NCI-H1092 treated with DMSO at 0.1 percent for 48 hours (cell line): ENCODE measurements around the gene REN.

Experiments used
- DNase-seq: peaks from one replicate; lab custom pipeline; 2025; lab: John Stamatoyannopoulos, UW

The REN gene

DNA sequence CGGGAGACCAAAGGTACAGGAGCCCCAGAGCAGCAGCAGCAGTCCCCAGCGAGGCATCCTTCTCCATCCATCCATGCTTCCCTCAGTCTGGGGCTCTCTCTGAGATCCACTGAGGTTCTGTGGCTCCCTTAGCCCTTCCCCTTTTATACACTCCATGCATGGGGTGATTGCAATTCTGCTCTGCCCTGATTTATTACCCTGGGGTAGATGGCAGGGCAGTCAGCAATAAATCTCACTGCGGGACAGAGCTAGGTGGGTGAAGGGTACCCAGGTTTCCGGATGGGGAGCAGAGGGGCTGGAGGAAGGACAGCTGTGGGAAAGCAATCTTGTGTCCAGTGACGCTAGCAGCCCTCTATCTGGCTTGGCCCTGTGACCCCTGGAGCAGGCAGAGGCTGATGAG, at the start of gene REN:
Gene REN, minus strand, starts transcription at position 119 of the 400 bp plus-strand sequence. Its CDS starts 44 bp downstream, at position 75.
- no peak for DNase-seq

DNA sequence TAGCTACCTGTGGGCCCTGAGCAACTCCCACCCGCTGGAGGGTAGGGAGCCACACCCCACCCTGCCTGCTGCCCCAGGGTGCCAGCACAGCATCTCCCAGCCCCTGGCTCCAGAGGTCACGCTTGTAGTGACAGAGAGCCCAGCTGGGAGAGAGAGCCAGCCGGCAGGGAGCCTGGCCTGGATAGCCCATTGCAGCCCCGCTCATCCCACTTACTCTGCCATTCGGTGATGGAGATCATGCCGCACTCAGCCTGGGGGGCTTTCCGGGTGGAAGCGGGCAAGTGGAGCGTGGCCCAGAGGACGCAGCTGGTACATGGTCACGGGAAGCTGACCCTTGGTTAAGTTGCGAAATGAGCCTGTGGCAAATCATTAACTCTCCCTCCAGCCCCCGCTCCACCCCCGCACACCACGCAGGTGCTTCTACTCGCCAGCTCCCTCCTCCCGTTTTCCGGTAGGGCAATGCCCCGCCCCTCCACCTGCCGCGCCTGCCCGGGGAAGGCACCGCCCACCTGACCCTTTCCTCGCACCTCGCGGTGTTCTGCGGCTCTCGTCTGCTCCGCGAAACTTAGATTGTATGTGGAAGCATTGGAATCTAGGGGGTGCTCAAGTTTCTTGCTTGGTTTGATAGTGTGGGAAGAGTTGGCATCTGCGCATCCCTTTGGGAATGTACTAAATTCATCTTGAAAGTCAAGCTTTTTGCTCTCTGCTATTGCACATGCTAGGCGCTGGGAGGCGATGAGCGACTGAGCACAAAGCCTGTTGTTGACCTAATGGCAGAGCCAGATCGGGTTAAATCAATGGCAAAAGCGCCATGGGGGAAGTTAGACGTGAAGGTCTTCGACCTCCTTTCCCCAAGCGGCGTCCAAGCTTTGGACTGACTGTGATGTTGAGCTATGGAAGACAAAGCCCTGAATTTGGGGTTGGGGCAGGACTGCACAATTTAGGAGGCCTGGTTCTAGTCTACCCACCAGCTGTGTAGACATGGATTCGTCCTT, 47.8 kb upstream of the REN start, which contains the start of gene GOLT1A:
Gene GOLT1A, minus strand, starts transcription at position 321 of the 995 bp plus-strand sequence. Its CDS starts 82 bp downstream, at position 239.
- DNase-seq = peak; percentile 79

DNA sequence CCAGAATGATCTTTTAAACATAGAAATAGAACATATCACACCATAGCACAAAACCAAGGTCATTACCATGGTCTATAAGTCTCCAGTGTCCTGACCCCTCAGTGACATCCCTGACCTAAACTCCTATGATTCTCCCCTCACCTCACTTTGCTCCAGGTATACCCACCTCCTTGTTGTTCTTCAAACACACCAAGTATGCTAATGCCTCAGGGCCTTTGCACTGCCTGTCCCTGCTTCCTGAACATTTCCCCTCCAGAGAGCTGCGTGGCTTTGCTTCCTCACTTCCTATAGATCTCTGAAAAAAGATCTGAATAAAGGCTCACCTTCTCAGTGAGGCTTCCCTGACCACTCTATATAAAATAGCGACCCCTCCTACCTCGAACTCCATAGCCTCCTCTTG, 46.6 kb upstream of the REN start:
- DNase-seq = no peak

DNA sequence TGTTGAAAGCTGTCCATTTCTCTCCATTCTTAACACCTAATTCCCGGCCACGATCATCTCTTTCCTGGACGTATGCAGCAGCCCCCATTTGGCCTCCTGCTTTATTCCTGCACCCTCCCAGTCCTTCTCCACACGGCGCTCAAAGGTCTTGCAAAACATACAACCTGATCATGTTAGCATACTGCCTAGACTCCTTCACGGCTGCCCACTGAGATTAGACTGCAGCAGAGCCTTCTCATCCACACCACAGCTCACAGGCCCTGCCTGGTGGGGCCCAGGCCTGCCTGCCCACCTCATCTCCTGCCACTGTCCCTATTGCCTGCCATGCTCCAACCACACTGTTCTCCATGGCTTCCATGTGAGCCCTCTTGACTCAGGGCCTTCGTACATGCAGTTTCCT, 44.9 kb upstream of the REN start:
- DNase-seq = no peak

DNA sequence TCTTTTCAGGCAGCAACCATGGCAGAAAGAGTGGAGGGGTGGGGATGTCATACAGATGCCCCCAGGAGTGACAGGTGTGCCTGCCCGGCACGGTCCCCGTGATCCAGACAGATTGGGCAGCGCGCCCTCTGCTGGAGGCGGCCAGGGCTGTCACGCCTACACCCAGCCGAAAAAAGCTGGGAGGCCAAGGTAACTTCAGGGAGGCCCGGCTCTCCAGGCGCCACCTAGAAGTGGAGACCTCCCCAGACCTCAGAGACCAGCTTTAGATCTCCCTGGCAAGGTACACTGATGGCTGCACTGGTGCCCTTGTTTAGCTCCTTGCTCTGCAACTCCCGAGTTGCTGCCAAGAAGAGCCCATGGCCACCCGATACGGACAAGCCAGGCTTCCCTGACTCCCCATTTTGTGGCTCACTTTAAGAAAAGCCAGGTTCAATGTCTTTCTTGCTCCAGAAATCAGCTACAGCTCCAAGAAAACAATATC, 41.0 kb upstream of the REN start:
- peak; percentile 48 for DNase-seq

DNA sequence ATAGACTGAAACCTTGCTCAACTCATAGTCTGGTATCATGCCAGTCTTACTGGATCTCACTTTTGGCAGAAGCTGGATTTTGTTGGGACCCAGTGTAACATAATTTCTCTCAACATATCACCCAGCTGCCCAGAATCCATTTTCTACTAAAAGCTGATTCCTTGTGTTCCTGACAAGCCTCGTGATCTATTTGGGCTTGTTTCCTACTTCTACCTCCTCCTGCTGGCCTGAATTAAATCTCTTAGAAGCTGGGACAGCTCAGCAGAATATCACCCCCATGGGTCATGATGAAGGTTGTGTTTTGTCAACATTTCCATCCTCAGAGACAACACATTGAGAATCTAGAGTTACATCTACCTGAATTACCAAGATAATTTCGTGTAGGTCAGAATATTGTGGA, 40.0 kb upstream of the REN start:
- DNase-seq = no peak

DNA sequence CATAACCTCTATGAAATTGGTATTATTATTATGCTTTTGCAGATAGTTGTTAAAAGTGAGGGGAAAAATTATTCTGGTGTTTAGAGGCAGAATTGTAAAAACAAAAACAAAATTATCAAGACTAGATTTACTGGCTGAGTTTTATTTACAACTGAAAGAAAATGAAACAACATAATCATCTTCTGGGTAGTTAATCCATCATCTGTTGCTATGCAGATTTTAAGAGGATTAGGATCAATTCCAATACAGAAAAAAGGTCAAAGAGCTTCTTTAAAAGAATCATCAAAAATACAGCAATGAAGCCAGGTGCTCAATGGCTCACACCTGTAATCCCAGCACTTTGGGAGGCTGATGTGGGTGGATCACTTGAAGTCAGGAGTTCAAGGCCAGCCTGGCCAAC, 39.3 kb upstream of the REN start:
- DNase-seq = no peak

DNA sequence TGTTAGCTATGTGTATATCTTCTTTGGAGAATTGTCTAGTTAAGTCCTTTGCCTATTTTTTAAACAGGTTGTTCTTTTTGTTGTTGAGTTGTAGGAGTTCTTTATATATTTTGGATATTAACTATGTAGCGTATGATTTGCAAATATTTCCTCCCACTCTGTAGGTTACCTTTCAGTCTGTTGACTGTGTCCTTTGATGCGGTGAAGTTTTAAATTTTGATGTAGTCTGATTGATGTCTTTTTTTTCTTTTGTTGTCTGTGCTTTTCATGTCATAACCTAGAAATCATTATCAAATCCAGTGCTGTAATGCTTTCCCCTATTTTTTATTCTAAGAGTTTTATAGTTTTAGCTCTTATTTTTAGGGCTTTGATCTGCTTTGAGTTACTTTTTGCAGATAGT, 38.8 kb upstream of the REN start:
- DNase-seq = no peak

DNA sequence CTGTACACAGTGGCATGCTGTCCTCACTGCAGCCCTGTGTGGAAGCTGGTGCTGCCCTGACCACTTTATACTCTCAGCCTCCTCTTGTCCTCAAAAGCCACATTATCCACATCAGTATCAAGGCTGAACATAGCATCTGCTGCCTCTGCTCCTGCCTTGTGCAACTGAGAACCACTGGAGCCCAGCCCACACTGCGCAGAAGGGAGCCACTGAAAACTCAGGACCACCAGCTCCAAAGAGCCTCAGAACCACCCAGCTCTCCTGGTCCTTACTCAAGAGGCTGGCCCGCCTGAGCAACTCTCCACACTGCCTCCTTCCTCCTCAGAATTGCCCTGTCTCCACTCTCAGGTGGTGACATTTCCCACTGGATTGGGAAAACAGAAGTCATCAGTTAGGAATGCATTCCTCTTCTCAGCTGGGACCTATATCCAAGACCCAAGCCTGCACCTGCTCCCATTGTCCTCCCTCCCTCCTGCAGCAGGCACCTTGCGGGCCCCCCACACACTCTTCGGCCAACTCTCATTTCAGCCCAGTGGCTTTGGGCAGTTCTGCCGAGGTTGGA, 37.1 kb upstream of the REN start:
- DNase-seq = no peak

DNA sequence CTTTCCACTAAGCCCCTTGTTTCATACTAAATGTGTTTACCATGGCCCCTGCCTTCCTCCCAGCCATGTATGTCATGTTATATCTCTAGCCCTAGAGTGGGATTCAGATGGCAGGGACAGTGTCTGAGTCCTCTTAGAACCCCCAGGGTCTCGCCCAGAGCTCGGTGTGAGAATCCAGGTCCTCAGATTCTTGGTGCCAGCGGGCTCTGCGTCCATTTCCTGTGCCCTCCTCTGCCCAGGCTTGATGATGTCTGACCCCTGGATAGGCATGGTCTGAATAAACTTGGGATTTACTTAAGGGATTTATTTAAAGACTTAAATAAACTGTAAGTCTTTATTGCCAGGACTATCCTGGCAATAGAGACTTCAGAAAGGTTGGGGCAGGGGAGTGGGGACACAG, 36.3 kb upstream of the REN start:
- no peak for DNase-seq

DNA sequence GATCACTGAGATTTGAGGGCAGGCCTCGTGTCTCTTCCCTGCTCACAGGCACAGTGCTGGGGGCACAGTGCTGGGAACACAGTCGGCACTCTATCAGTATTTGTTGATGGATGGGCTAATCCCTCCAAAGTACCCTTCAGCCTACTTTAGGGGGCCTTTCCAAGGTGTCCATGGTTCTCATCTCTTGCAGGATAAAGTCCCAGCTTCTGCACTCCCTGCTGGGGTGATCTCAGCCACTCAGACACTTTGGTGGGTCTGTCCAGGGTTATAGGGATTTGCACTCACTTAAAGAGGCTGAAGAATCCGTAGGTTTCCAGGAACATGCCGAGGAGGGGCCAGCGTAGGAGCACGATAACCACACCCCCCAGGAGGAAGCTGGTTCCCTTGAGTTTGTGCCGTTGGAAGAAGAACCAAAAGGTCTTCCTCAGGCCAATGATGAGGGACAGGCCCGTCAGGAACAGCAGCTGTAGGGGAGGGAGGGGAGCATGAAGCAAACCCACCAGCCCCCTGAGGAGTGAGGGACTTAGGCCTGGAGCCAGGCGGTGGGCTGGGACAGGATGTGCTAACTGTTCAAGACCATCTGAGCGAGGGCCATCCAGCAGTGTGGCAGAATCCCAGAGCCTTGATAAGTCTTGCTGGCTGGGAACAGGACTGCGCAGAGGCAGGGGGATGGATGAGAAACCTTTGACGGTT, 35.4 kb upstream of the REN start:
- DNase-seq = no peak

DNA sequence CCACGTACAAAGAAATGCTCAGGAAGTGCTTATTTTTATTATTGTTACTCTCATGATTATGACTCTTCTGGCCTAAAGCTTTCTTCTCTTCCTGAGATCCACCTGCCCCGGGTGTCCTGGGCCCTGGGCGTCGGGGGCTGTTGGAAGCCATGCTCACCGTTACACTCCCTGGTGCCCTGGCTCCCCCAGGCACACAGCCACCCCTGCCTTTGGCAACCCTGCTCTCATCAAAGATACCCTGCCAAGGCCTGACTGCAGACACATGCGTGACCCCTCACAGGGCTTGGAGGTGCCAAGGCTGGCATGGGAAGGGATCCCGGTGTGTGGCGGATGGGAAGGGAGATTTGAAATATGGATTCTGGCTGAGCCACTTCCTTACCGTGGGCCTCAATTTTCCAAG, 33.4 kb upstream of the REN start:
- DNase-seq = no peak

DNA sequence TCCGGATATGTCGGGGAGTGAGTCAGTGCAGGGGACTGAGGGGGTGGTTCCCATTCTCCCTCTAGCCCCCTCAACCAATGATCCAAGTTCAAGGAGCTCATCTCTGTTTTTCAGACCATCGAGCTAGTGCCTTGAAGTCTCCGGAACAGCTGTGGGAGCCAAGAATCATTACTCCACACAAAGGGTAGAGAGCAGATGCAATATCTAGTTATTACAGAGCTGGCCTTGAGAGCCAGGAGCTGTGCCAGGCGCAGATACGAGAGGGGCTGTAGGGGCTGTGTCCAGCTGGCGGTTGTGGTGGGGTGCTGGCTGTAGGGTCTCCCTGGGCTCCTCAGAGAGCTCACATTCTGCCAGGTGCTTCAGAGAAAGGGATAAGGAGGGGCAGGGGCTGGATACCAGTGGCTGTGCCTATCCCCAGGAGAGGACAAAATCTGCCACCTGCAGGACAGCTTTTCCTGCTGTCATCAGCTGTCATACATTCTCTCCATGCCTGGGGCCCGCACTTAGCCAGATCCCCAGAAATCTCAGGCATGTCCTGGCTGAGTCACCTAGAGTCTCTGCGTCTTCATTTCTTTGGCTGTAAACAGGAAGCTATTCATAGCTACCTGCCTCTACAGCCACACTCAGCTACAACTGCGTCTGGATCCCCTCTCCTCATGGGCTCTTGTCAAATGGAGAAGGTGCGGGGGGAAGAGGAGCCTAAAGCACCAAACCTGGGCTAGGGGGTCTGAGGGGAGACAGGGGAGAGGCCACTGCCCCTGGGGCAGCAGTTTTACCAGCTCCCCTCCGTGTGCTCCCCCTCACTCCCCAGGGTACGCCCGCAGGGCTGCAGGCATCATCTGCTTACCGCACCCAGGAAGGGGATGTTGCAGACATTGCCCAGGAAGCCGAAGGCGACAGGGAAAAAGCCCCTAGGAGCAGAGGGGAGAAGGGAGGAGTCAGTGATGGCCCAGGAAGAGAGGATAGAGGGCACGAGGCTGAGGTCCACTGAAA, 32.5 kb upstream of the REN start:
- peak; percentile 70 for DNase-seq

DNA sequence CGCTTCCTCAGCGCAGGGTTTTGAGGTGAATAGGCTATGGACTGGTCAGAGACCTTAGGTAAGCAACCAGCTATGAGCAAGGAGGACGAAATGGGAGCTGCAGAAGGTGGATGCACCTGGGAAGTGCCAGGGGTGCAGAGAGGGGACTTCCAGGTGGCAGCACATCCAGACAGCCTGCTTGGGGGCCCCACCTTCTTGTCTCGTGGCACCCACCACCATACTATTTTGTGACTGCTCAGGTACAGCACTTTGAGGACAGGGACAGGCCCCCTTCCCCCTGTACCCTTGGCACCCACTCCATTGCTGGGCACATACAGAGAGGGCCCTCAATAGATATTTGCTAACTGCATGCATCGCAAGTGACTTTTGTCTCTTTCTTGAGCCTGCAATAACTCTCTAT, 30.9 kb upstream of the REN start:
- no peak for DNase-seq

DNA sequence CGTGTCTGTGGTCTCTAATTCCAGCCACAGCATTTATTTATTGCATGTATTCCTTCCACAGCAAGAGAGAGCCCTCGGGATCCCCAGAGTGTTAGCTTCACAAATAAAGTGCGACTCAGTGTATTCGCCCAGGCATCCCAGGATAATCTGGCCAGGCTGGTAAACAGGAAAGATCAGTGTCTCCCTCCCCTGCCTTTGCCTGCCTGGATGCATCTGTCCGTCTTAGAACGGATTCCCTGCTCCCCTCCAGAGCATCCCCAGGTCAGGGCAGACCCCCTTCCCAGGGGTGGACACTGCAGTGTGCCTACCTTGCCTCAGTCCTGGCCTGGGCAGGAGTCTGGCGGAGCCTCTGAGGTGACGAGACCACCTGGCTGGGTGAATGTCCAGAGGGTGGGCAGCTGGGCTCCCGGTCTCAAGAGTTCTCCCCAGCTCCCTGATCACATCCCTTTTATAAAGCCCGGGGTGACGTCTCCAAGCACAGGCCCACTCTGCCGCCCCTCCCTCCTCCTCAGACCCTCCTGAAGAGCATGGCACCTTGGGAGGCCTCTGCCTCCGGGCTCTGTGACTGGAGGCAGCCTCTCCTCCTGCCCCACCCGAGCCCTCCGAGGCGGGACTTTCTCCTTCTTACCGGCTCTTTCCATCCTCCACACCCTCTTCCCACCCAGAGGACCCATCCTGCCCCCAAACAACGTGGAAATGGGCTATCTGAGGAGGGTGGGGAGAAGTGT, 30.1 kb upstream of the REN start, which contains the start of gene KISS1:
Gene KISS1, minus strand, starts transcription at position 424 of the 728 bp plus-strand sequence. CDS start 3,615 bp downstream, outside the sequence.
- DNase-seq = no peak

DNA sequence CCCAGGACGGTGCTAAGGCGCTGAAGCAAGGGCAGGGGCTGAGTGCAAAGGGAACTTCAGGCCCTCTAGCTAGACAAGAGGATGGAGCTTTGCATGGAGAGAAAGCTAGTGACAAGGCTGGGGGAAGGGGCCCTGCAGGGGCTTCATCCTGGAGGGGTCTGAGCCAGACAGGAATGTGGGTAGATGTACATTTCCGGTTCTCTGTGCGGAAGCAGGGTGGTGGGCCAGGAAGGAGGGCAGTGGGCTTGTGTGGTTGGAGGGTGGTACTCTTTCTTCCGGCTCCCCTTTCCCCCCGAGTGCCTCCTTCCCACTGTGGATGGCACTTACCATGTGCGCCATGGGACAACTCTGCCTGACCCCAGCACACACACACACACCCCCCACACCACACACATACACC, 28.6 kb upstream of the REN start:
- DNase-seq = no peak

DNA sequence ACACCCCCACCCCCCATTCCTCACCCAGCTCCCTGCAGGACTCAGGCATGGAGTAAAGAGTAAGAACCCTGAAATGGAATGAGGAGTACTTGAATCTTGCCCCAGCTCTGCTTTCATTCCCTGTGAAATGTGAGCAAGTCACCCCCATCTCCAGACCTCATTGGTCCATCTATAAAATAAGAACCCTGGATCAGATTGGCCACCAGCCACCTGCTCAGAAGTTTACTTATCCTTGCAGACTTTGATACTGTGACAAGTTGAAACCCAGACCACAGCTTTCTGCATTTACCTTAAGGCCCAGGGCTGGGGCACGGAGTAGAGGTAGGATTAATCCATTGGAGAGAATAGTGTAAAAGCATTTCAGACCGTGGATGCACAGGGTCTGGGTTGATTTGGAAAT, 27.9 kb upstream of the REN start:
- no peak for DNase-seq

DNA sequence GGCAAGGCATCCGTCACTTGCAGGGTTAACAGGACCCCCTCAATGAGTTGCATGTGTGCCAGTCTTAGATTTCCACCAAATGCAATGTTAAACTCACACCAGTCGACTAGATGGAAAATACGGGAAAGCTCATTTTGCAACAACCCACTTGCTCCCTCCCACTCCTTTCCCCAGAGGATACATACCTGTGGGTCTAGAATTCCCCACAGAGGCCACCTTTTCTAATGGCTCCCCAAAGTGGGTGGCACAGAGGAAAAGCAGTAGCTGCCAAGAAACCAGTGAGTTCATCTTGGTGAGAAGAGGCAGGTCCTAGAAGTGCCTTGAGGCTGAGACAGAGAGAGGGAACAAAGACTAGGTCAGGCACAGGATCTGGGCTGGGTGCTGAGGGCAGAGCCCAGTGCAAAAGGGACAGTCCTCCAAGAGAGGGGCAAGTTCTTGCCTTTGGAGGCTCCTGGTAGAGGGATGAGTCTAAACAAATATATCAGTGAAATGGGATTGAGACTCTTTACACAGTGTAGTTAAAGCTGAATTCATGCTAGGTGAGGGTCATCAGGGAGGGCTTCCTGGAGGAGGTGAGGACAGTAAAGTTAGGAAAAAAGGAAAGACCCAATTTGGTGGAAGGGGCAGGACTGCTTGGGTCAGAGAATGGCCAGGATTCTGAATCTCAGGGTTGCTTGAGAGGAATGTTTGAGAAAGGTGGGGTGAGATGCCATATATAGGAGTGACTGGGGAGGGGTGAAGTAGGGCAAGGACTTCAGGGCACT, 26.6 kb upstream of the REN start:
- DNase-seq = no peak

DNA sequence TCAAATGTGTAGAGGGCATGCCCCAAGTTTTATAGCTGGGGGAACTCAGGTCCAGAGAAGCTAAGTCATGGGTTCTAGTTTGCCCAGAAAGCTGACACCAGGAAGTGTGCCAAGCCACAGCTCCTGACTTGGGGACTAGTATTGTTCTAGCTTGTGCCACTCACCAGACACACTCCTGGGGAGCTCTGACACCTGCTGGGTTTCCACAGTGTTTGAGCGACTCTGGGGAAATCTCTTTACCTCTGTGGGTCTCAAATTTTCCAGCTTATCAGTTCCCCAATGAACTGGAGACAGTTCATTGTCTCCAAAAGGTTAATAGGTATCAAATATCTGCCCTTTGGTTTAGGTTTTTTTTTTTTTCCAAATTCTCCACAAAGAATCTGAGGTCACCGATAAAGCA, 25.9 kb upstream of the REN start:
- peak; percentile 48 for DNase-seq

DNA sequence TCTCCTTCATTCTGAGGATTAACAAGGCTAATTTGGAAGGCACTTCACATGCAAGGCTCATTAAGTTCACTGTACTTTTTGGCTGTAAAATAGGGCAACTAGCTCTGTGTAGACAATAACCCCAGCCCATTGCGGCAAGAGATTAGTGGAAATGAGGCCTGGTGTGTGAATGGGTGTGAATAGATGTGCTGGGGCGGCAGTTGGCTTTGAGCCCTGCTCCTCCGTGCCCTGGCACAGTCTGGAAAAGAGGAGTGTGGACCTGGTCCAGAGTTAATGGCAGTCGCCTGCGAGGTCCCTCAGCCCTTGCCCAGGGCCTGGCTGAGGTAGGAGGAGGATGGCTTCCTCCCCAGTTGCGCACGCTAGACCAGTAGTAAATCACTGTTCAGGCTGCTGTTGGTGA, 25.3 kb upstream of the REN start:
- DNase-seq = peak; percentile 91
